ENCODE data around the gene TCP11. TPM values are rescaled to one million over a fixed set of nuclear protein-coding genes. Genes with fewer than 3 reads are reported as not detected.
A peak's percentile ranks its signal among the peaks of the same experiment; 100 is the strongest.

The TCP11 gene
- total and polyA plus RNA-seq, 11 donors: 0.04 TPM; not detected in 10

DNA sequence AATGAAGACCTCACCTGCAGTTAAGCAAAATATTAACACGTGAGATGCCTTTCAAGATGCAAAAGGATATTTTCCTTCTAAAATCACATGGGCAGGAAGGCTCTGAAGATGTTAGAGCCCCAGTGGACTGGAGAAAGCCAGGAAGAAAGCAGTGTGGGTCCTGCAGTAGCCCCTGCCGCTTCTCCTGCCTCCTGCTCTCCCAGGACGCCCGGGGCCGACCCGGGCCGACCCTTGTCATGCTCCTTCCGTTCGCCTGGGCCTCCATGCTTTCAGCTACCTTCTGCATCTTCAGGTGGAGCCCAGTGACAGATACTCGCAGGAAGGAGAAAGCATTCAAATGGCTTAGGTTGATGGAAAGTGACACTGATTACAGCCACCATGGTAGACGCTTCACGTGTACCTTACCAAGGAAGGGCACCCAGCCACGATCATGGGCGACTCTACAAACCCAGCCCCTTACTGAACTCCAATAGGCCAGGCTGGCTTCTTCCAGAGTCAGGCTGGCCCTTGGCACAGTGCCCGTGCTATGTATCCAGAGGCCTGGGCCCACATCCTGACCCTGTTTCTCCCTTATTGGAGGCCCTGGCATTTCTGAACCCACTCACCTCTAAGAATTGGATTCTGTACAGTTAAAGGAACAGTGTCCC lies 69.0 kb downstream of the TCP11 start:
- H3K9me3 ChIP-seq: no peaks in the 10 kb centered on the region
- peaks cover 0 to 79% (median 64%) of the 10 kb centered on the region in 9 donors for H3K36me3 ChIP-seq
- intact Hi-C loops (cut with DNase I): loop anchor here in 2 of 10 donors (10.0 kb wide), 1 partner anchor 63 kb away; no protein-coding TSS in a partner anchor
- H3K27me3 ChIP-seq: no peaks in the 10 kb centered on the region
- 68 to 77% (median 71%) methylated on average over 15 of the region's 15 CpGs for WGBS, 4 donors
- no peak for ATAC-seq
- no peak for TF ChIP-seq CTCF (IDR thresholded peaks at IDR 0.05)
- TF ChIP-seq POLR2A (IDR thresholded peaks at IDR 0.05): no peak
- peaks cover 0 to 27% (median 2%) of the 10 kb centered on the region in 12 donors for H3K4me1 ChIP-seq
- peak in 2 of 5 donors; percentile 23 to 35 for DNase-seq
- H3K27ac ChIP-seq: peak overlapping the region in 1 of 12 donors; percentile 17
- no peak overlapping the region for H3K4me3 ChIP-seq

- TF ChIP-seq CTCF (IDR thresholded peaks at IDR 0.05): no peak
- no peak for TF ChIP-seq POLR2A (IDR thresholded peaks at IDR 0.05)
- no peaks in the 10 kb centered on the region for H3K27me3 ChIP-seq
- no peaks in the 10 kb centered on the region for H3K9me3 ChIP-seq
- ATAC-seq: no peak
- H3K4me3 ChIP-seq: no peak overlapping the region
- H3K36me3 ChIP-seq: peaks cover 0 to 79% (median 60%) of the 10 kb centered on the region in 9 donors
- DNase-seq: peak in 2 of 5 donors; percentile 2 to 18
- 82 to 85% (median 84%) methylated on average over 12 of the region's 12 CpGs for WGBS, 4 donors
- intact Hi-C loops (cut with DNase I): loop anchor here in 2 of 10 donors (10.0 kb wide), 1 partner anchor 63 kb away; no protein-coding TSS in a partner anchor
- H3K27ac ChIP-seq: no peak overlapping the region
- peaks cover 0 to 27% (median 2%) of the 10 kb centered on the region in 12 donors for H3K4me1 ChIP-seq
These were observed 69.7 kb downstream of the TCP11 start for GRCh38 chr6:35071347-35071994.

DNA sequence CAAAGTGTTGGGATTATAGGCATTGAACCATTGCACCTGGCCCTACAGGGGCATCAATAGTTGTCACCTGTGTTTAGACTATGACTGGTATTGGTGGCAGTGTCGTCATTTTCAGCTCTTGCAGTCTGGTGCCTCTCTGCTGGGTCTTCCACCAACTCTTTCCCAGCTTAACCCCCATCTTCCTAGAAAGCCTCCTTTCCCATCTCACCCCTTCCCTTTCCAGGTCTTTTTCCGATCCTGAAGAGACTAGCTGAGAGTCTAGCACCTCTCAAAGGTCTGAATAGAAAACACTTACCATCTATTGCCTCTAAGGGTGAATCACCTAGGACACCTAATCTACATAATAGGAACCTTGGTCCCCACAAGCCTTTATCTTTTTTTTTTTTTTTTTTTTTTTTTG lies 71.0 kb downstream of the TCP11 start:
- H3K36me3 ChIP-seq: peaks cover 0 to 81% (median 62%) of the 10 kb centered on the region in 9 donors
- intact Hi-C loops (cut with DNase I): loop anchor here in 2 of 10 donors (10.0 kb wide), 1 partner anchor 65 kb away; no protein-coding TSS in a partner anchor

More for the DNA sequence above, 71.0 kb downstream of the TCP11 start:
- TF ChIP-seq CTCF (IDR thresholded peaks at IDR 0.05) (no peak), POLR2A (IDR thresholded peaks at IDR 0.05) (no peak)
- H3K9me3 ChIP-seq: no peaks in the 10 kb centered on the region
- H3K4me3 ChIP-seq: no peak overlapping the region
- H3K27ac ChIP-seq: no peak overlapping the region
- WGBS, 4 donors: 89 to 97% (median 90%) methylated on average over 2 of the region's 2 CpGs
- no peaks in the 10 kb centered on the region for H3K27me3 ChIP-seq
- H3K4me1 ChIP-seq: peaks cover 0 to 35% (median 2%) of the 10 kb centered on the region in 12 donors
- no peak for DNase-seq
- no peak for ATAC-seq
